Stimulated activated naive CD8-positive, alpha-beta T cell treated with anti-CD3 and anti-CD28 coated beads, Interleukin-15, Interleukin-2, amounts not matched to agents 100 U/mL and 50 U/mL, for 24 hours (primary cell): Measurements from ENCODE around the gene FNDC1.
"Not testable (repeated sequence)": the region's sequence is repeated elsewhere in the genome, so short reads cannot be mapped to it uniquely, and the experiment has no call there.

Source experiments
- ATAC-seq: fragments of 150-1000 bp; cut with Tn5 transposase; one replicate; pipeline ENCODE4 v1.10.0; 2021
- DNase-seq: peaks from one replicate; pipeline ENCODE4 v3.0.0; 2021

Gene FNDC1

GRCh38 chr6:159257846-159258245 is 88.6 kb downstream of the FNDC1 start:
- no peak for DNase-seq

DNA sequence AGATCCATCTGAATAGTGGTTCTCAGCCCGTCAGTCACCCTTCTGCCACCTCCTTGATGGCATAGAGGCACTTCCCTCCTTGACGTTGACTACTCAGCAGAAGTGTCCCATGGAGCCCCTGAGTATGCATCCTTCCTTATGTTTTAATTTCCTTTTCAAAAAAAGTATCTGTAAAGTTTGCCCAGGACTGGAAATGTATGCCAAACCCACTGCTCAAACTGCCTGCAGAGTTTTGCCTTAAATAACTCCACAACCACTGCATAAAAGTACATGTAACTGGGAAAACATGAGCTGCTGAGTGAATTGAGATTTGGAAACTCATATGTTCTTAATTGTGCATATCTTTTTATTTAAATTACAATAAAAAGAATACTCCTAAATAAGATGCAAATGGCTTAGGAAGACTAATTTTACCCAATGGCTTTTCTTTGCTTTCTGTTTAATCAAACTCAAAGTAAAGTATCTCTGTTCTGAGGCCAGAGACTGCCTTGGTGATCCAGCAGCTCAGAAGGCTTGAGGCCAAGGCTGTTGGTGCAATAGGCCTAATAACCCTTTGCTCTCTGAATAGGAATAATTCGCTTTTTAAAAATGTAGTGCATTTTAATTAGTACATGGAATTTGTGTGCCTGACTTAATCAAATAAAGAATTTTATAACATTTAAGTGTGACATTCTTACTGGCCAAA is 90.4 kb downstream of the FNDC1 start:
- no peak for DNase-seq
- ATAC-seq = no peak

More at GRCh38 chr6:159257846-159258245, 88.6 kb downstream of the FNDC1 start:
- ATAC-seq = no peak

GRCh38 chr6:159260208-159260607 is 91.0 kb downstream of the FNDC1 start:
- ATAC-seq = no peak
- no peak for DNase-seq

GRCh38 chr6:159261995-159262394 is 92.8 kb downstream of the FNDC1 start:
- ATAC-seq (no peak), DNase-seq (no peak)

DNA sequence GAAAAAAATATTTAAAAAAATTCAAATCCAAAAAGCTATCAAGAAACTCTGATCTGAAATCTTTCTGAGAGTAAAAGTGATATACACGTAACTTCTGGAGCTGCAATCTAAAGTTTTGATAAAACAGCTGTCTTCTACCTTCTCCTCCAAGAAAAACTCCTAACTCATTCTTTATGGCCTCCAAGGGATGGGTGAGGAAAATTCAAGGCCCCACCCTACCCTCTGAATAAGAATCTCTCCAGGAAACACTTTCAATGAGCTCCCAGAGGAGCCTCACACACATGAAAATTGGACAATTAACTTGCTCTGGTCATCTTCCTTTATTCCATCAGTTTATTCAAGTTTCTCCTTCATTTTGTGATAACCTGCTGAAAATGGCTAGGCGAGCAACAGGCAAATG is 93.4 kb downstream of the FNDC1 start:
- ATAC-seq (no peak), DNase-seq (no peak)

- DNase-seq (peak; percentile 18), ATAC-seq (no peak)
Observed at GRCh38 chr6:159267165-159267564, 98.0 kb downstream of the FNDC1 start.

DNA sequence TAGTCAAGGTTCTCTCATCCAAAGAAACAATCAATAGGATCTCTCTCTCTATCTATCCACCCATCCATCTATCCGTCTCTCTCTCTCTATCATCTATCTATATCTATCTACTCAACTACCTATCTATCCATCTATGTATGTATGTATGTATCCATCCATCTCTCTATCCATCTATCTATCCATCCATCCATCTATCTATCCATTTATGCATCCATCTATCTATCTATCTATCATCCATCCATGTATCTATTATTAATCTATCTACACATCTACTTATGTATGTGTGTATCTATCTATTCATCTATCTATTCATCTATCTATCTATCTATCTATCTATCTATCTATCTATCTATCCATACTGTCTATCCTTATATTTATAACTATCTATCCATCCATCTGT is 99.3 kb downstream of the FNDC1 start:
- DNase-seq (no peak), ATAC-seq (no peak)

DNA sequence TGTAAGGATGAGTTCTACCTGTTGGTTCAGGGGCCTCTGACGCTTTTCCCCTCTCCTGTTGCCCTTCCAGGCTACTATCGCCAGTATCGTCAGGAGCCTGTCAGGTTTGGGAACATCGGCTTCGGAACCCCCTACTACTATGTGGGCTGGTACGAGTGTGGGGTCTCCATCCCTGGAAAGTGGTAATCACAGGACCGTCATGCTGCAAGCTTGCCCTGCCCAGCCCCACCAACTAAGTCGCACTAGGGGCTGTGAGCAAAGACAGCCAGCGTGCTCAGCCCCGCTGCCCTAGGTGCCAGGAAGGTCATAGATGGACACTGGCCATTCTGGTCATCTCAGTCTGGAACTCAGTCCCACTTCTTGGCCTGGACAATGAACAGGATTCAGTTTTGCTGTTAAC is 102.1 kb downstream of the FNDC1 start:
- DNase-seq = no peak
- no peak for ATAC-seq

GRCh38 chr6:159278626-159279025 is 109.4 kb downstream of the FNDC1 start:
- DNase-seq (no peak), ATAC-seq (no peak)

DNA sequence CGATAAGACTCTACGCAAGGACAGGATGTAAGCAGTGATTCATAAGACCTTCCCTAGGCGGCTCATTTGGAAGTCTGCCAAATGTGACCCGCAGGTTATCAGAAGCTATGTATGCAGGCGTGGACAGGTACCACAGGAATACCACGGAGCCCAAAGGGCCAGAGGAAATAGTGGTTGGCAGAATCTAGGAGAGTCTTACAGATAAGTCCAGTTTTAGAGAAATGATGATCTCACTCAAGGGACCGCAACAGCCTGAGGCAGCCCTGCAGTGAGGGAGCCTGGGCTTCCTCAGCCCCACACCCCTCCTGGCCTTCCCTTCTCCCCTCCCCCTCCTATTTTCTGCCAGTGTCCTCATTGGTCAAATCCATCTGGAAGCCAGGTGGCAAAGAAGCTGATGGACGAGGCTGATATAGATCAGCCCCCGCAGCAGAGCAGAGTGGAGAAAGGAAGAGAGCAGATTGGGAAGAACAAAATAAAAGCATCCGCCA is 110.6 kb downstream of the FNDC1 start:
- DNase-seq = no peak
- ATAC-seq = no peak

DNA sequence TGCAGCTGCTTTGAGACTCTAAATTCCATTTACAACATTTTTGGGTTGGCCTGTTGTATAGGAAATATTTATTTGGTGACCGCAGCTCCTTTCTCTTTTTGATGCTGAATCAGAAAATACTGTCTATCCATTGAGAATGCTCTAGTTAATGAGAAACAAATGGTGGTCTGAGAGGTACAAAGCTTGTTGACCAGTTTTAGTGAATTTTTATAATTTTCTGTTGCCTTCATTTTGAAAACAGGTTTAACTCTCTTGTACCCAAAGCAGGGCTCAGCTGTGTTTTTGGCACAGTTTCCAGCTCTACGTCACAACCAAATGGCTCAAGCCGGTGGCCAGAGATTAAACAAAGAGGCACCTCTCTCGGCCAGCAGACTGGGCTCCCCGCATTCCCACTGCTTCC is 113.2 kb downstream of the FNDC1 start:
- ATAC-seq (no peak), DNase-seq (no peak)

GRCh38 chr6:159284661-159285060 is 115.5 kb downstream of the FNDC1 start:
- not testable (repeated sequence) for ATAC-seq, DNase-seq

DNA sequence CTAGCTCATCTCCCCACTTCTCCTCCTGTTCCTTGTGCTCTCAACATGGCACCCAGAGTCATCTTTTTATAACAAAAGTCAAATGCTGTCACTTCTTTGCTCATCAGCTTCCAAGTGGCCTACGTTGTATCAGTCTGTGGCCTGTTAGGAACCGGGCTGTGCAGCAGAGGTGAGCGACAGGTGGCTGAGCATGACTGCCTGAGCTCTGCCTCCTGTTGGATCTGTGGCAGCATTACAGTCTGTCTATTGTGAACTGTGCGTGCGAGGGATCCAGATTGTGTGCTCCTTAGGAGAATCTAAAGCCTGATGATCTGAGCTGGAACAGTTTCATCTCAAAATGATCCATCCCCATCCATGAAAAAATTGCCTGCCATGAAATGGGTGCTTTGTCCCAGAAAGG is 129.6 kb downstream of the FNDC1 start:
- DNase-seq (no peak), ATAC-seq (no peak)

GRCh38 chr6:159299566-159299965 is 130.4 kb downstream of the FNDC1 start:
- DNase-seq (no peak), ATAC-seq (no peak)

DNA sequence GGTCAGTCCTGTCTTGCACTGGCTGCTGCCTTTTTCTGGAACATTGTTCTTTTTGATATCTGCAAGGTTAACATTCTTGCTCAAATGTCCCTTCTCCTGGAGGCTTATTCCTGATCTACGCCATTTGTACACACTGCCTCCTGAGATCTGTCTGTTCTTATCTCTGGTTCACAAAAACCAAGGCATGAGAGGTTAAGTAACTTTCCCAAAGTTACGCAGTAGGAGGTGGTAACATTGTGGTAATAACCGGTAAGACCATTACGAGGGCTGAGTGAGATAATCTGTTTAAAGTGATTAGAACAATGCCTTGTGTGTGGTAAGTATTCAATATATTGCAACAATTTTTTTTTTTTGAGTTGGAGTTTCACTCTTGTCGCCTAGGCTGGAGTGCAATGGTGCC is 132.1 kb downstream of the FNDC1 start:
- DNase-seq = no peak
- ATAC-seq = no peak

- ATAC-seq = no peak
- DNase-seq = no peak
Observed at GRCh38 chr6:159301810-159302593, 132.8 kb downstream of the FNDC1 start.

GRCh38 chr6:159302594-159302992 is 133.4 kb downstream of the FNDC1 start:
- no peak for ATAC-seq
- no peak for DNase-seq

- no peak for DNase-seq
- no peak for ATAC-seq
Observed at GRCh38 chr6:159303159-159303558, 134.0 kb downstream of the FNDC1 start.

- no peak for DNase-seq
Observed at GRCh38 chr6:159303784-159304183, 134.6 kb downstream of the FNDC1 start.

GRCh38 chr6:159304641-159305040 is 135.4 kb downstream of the FNDC1 start:
- ATAC-seq (no peak), DNase-seq (no peak)

More at GRCh38 chr6:159303784-159304183, 134.6 kb downstream of the FNDC1 start:
- no peak for ATAC-seq

DNA sequence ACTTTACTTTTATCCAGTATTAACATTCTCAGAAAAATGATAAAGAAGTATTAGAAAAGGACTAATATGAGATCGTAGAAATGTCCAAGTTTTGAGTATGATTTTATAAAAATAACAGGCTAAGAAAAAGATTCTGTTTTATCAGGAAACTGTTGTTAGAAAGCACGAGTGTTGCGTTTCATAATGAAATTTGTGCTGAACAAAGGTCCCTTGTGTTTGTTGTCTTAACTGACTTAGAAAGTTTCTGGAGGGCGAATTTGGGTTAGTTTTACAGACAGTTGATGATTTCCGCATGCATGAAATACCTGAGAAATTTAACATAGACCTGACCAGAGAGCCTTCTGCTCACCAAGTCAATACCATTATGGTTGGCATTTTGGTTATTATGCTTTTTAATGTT is 136.0 kb downstream of the FNDC1 start:
- ATAC-seq (no peak), DNase-seq (no peak)

- DNase-seq (no peak), ATAC-seq (no peak)
Observed at GRCh38 chr6:159305804-159306537, 136.8 kb downstream of the FNDC1 start.

DNA sequence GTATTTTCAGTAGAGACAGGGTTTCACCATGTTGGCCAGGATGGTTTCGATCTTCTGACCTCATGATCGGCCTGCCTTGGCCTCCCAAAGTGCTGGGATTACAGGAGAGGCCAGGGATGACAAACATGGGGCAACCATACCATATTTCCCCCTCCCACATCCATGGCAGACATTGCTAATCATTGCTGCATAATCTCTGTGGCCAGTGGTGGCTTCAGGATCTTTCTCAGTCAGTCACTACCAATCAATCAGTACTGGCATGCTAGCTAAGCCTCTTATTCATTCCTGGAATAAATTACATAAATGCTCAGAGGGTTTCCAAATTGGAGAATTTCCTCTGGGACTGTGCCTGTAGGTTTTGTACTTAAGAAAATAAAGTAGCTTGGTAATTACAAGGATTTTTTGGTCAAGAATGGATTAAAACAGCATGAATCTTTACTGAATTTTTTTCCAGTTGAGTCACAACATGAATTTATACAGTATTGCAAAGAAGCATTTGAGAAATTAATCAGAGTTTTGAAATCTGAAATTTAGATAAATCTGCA is 138.1 kb downstream of the FNDC1 start:
- ATAC-seq (no peak), DNase-seq (no peak)
